HUES64 (cell line): ENCODE data around the gene PXDC1.
"Not testable (repeated sequence)": the region's sequence is repeated elsewhere in the genome, so short reads cannot be mapped to it uniquely, and the experiment has no call there.

ENCODE experiments used
- H3K27ac ChIP-seq: 2 replicates; pipeline ENCODE4 v1.7.0; 2013; ENCODE audit warnings: low read depth, low read length, inconsistent platforms
- H3K27me3 ChIP-seq: 2 replicates; pipeline ENCODE4 v1.6.1; 2013; ENCODE audit warnings: mild to moderate bottlenecking, low read length; ENCODE audit not compliant: insufficient read depth
- H3K36me3 ChIP-seq: 2 replicates; pipeline ENCODE4 v1.6.1; 2013; ENCODE audit warnings: mild to moderate bottlenecking, low read length; ENCODE audit not compliant: insufficient read depth
- H3K4me1 ChIP-seq: 2 replicates; pipeline ENCODE4 v1.6.1; 2013; ENCODE audit warnings: mild to moderate bottlenecking, low read length, moderate library complexity; ENCODE audit not compliant: insufficient read depth
- H3K4me3 ChIP-seq: 2 replicates; pipeline ENCODE4 v1.5.1; 2013; ENCODE audit warnings: mild to moderate bottlenecking, low read length, moderate library complexity
- H3K9ac ChIP-seq: 2 replicates; pipeline ENCODE4 v1.6.1; 2013; ENCODE audit warnings: mild to moderate bottlenecking, low read depth, low read length
- H3K9me3 ChIP-seq: 2 replicates; pipeline ENCODE4 v1.6.1; 2013; ENCODE audit warnings: low read depth, low read length; ENCODE audit not compliant: insufficient read depth
- WGBS: fragments of 150-250, 120-280 bp; methylation state at CpG from one replicate; pipeline ENCODE4 v1.1.7; 2013; ENCODE audit warnings: missing lambda C conversion rate; 5-methylcytosine and 5-hydroxymethylcytosine counted together

PXDC1 gene

GRCh38 chr6:3698021-3698420 is 53.5 kb downstream of the PXDC1 start:
- no peaks in the 10 kb centered on the region for H3K4me1 ChIP-seq
- no peak overlapping the region for H3K4me3 ChIP-seq
- no peaks in the 10 kb centered on the region for H3K27me3 ChIP-seq
- WGBS, result 92% methylated on average over 5 of the region's 5 CpGs
- H3K27ac ChIP-seq, result no peak overlapping the region
- peaks cover 11% of the 10 kb centered on the region for H3K9me3 ChIP-seq
- no peaks in the 10 kb centered on the region for H3K36me3 ChIP-seq
- H3K9ac ChIP-seq, result no peak overlapping the region

- no peaks in the 10 kb centered on the region for H3K4me1 ChIP-seq
- H3K4me3 ChIP-seq, result no peak overlapping the region
- H3K36me3 ChIP-seq, result no peaks in the 10 kb centered on the region
- H3K9ac ChIP-seq, result no peak overlapping the region
- peaks cover 11% of the 10 kb centered on the region for H3K9me3 ChIP-seq
- no peak overlapping the region for H3K27ac ChIP-seq
- WGBS, result 93% methylated on average over 1 of the region's 1 CpG
- H3K27me3 ChIP-seq, result no peaks in the 10 kb centered on the region
These were observed 53.9 kb downstream of the PXDC1 start for GRCh38 chr6:3697609-3698008.

GRCh38 chr6:3696525-3697088 is 54.9 kb downstream of the PXDC1 start:
- H3K4me1 ChIP-seq, result no peaks in the 10 kb centered on the region
- no peak overlapping the region for H3K4me3 ChIP-seq
- H3K9ac ChIP-seq, result no peak overlapping the region
- H3K9me3 ChIP-seq, result peaks cover 11% of the 10 kb centered on the region
- no peaks in the 10 kb centered on the region for H3K36me3 ChIP-seq
- no peak overlapping the region for H3K27ac ChIP-seq
- H3K27me3 ChIP-seq, result no peaks in the 10 kb centered on the region
- WGBS, result 76% methylated on average over 5 of the region's 5 CpGs

GRCh38 chr6:3695065-3695817 is 56.3 kb downstream of the PXDC1 start:
- peaks cover 11% of the 10 kb centered on the region for H3K9me3 ChIP-seq
- H3K9ac ChIP-seq, result no peak overlapping the region
- no peaks in the 10 kb centered on the region for H3K27me3 ChIP-seq
- H3K36me3 ChIP-seq, result no peaks in the 10 kb centered on the region
- H3K4me3 ChIP-seq, result no peak overlapping the region
- no peaks in the 10 kb centered on the region for H3K4me1 ChIP-seq
- WGBS, result 89% methylated on average over 2 of the region's 2 CpGs
- H3K27ac ChIP-seq, result no peak overlapping the region

GRCh38 chr6:3693831-3694230 is 57.7 kb downstream of the PXDC1 start:
- no peaks in the 10 kb centered on the region for H3K36me3 ChIP-seq
- no peak overlapping the region for H3K27ac ChIP-seq
- no peak overlapping the region for H3K4me3 ChIP-seq
- H3K9me3 ChIP-seq, result peaks cover 8% of the 10 kb centered on the region
- no peak overlapping the region for H3K9ac ChIP-seq
- 63% methylated on average over 2 of the region's 2 CpGs for WGBS
- H3K27me3 ChIP-seq, result no peaks in the 10 kb centered on the region
- no peaks in the 10 kb centered on the region for H3K4me1 ChIP-seq

- WGBS, result 100% methylated on average over 2 of the region's 2 CpGs
- Histone ChIP-seq H3K27ac (no peak overlapping the region), H3K9me3 (no peaks in the 10 kb centered on the region), H3K4me3 (no peak overlapping the region), H3K27me3 (no peaks in the 10 kb centered on the region), H3K4me1 (no peaks in the 10 kb centered on the region), H3K9ac (no peak overlapping the region), H3K36me3 (no peaks in the 10 kb centered on the region)
These were observed 61.0 kb downstream of the PXDC1 start for GRCh38 chr6:3690506-3690905.

- Histone ChIP-seq H3K36me3 (no peaks in the 10 kb centered on the region), H3K9ac (no peak overlapping the region), H3K27ac (no peak overlapping the region), H3K27me3 (no peaks in the 10 kb centered on the region), H3K4me3 (no peak overlapping the region), H3K4me1 (no peaks in the 10 kb centered on the region), H3K9me3 (no peaks in the 10 kb centered on the region)
- 93% methylated on average over 1 of the region's 1 CpG for WGBS
These were observed 63.7 kb downstream of the PXDC1 start for GRCh38 chr6:3687847-3688246.

GRCh38 chr6:3683331-3683730 is 68.2 kb downstream of the PXDC1 start:
- no peak overlapping the region for H3K27ac ChIP-seq
- no peak overlapping the region for H3K4me3 ChIP-seq
- no peak overlapping the region for H3K9ac ChIP-seq
- no peaks in the 10 kb centered on the region for H3K36me3 ChIP-seq
- H3K4me1 ChIP-seq, result no peaks in the 10 kb centered on the region
- WGBS, result 83% methylated on average over 6 of the region's 6 CpGs
- H3K9me3 ChIP-seq, result 0 out of 2 replicates have a peak, but pooled peaks cover 4% of the 10 kb centered on the region
- no peaks in the 10 kb centered on the region for H3K27me3 ChIP-seq

- Histone ChIP-seq H3K9me3 (0 out of 2 replicates have a peak, but pooled peaks cover 4% of the 10 kb centered on the region), H3K4me1 (no peaks in the 10 kb centered on the region), H3K27ac (no peak overlapping the region), H3K27me3 (no peaks in the 10 kb centered on the region), H3K36me3 (no peaks in the 10 kb centered on the region), H3K9ac (no peak overlapping the region), H3K4me3 (no peak overlapping the region)
- WGBS, result 97% methylated on average over 4 of the region's 4 CpGs
These were observed 72.6 kb downstream of the PXDC1 start for GRCh38 chr6:3678946-3679345.

- H3K27ac ChIP-seq, H3K4me1 ChIP-seq, H3K36me3 ChIP-seq, H3K4me3 ChIP-seq, H3K9ac ChIP-seq, H3K27me3 ChIP-seq, H3K9me3 ChIP-seq: not testable (repeated sequence)
- WGBS, result 95% methylated on average over 9 of the region's 9 CpGs
These were observed 73.8 kb downstream of the PXDC1 start for GRCh38 chr6:3677751-3678150.

- H3K27me3 ChIP-seq, H3K4me3 ChIP-seq, H3K9me3 ChIP-seq, H3K9ac ChIP-seq, H3K27ac ChIP-seq, H3K4me1 ChIP-seq, H3K36me3 ChIP-seq: not testable (repeated sequence)
- WGBS, result 75% methylated on average over 1 of the region's 1 CpG
These were observed 74.2 kb downstream of the PXDC1 start for GRCh38 chr6:3677351-3677750.
